Ovary (tissue), 9 donors: Measurements from ENCODE around the gene MCUR1. TPM values are rescaled to one million over a fixed set of nuclear protein-coding genes. Genes with fewer than 3 reads are reported as not detected.

Experiments
- DNase-seq, 5 donors: peaks; one replicate each; pipeline ENCODE4 v3.0.0-alpha.2; 2019 to 2020
- H3K27ac ChIP-seq, 2 donors: fragments of 200-600 bp; one replicate each; pipeline versions ENCODE4 v1.5.1 to v1.8.0; 2019 to 2022
- H3K27me3 ChIP-seq: fragments of 200-600 bp; one replicate; pipeline ENCODE4 v1.8.0; 2022
- H3K36me3 ChIP-seq: fragments of 200-600 bp; sonication (generic); one replicate; pipeline ENCODE4 v1.5.1; 2019
- H3K4me1 ChIP-seq: one replicate; pipeline ENCODE4 v1.8.1; 2013; ENCODE audit warnings: mild to moderate bottlenecking, moderate library complexity; ENCODE audit not compliant: insufficient read depth
- H3K4me3 ChIP-seq: fragments of 200-600 bp; sonication (generic); one replicate; pipeline ENCODE4 v1.5.1; 2017
- H3K9me3 ChIP-seq, 2 donors: fragments of 200-600 bp in 1 of 2; sonication (generic) in 1 of 2; one replicate each; pipeline versions ENCODE4 v1.5.1 to v1.8.1; 2013 to 2019; ENCODE audit warnings: mild to moderate bottlenecking in 1 of 2, moderate library complexity in 1 of 2
- CTCF ChIP-seq, 3 donors: fragments of 450-650 bp in 2 of 3; fragments of 200-600 bp in 1 of 3; IDR thresholded peaks; one replicate each; pipeline versions ENCODE4 v1.5.1 to v1.8.0; 2016 to 2022; ENCODE audit warnings: antibody characterized with exemption in 3 of 3, mild to moderate bottlenecking in 1 of 3
- EP300 ChIP-seq: sonication (generic); formaldehyde crosslinking; IDR thresholded peaks from one replicate; pipeline ENCODE4 v1.6.1; 2017; ENCODE audit warnings: antibody characterized with exemption
- POLR2A ChIP-seq: fragments of 450-650 bp; IDR thresholded peaks from one replicate; pipeline ENCODE4 v1.6.1; 2017; ENCODE audit warnings: antibody characterized with exemption, mild to moderate bottlenecking, moderate library complexity
- WGBS, 3 donors: extraction: QIAGEN DNeasy Blood & Tissue Kit in 1 of 3; methylation state at CpG; one replicate each; pipeline versions ENCODE4 v1.1.5 to v1.1.7; 2013 to 2017; 5-methylcytosine and 5-hydroxymethylcytosine counted together
- intact Hi-C, 4 donors: fragments of 100-400 bp; cut with DNase I; formaldehyde crosslinking; loops; one replicate each; pipeline versions ENCODE4 v1.11.0 to v1.15.1; 2022 to 2023
- polyA plus RNA-seq, 2 donors: library from polyadenylated mRNA; stranded (reverse); fragments of 200-250 nt in 1 of 2; fragments of 350-450 nt in 1 of 2; fragmentation: Illumina TruSeq in 1 of 2; extraction: RNeasy Lipid Tissue Mini Kit (QIAGEN cat#74804) in 1 of 2; gene quantifications; one replicate each; pipeline ENCODE4 v1.2.3, GENCODE V29; 2013 to 2014
- total RNA-seq, 7 donors: library from RNA; depleted of rRNA in 2 of 7; stranded (reverse); fragments of >200 nt in 2 of 7; fragmentation: NEBNext Ultra II Directional in 3 of 7; extraction: Animal tissue kit (Norgen Biotek cat#: 25700) in 3 of 7; gene quantifications; one replicate each; pipeline versions ENCODE4 v1.1.0 to v1.2.4, GENCODE V29; 2016 to 2023
- donor health status: DM: no; HTN: no; CAD: no; lungs with moderate emphysema.
- donor health status: DM: no; HTN: no; CAD: no.
- donor health status: Bipolar disorder and iron deficiency.
- donor health status: DM: yes; HTN: yes; CAD: no.
- donor health status: DM: no; HTN: no; CAD: no.
- donor health status: DM: yes; HTN: yes; CAD: no.

MCUR1 gene
- total and polyA plus RNA-seq, 9 donors, result 5.1 to 20.0 (median 9.3) TPM

- H3K27ac ChIP-seq, result no peak overlapping the region
Observed at GRCh38 chr6:13807696-13808095, 6.7 kb downstream of the MCUR1 start.

GRCh38 chr6:13803581-13803980 lies 10.8 kb downstream of the MCUR1 start:
- no peak overlapping the region for H3K4me3 ChIP-seq
- no peaks in the 10 kb centered on the region for H3K4me1 ChIP-seq
- intact Hi-C loops, result no loop called here
- no peak overlapping the region for H3K27ac ChIP-seq
- H3K9me3 ChIP-seq, result no peaks in the 10 kb centered on the region
- H3K27me3 ChIP-seq, result no peaks in the 10 kb centered on the region
- TF ChIP-seq CTCF (IDR thresholded peaks at IDR 0.05), result no peak
- TF ChIP-seq POLR2A, result no peak
- no peak for TF ChIP-seq EP300
- 80 to 89% (median 85%) methylated on average over 4 of the region's 4 CpGs for WGBS, 3 donors
- no peaks in the 10 kb centered on the region for H3K36me3 ChIP-seq
- DNase-seq, result no peak

More at GRCh38 chr6:13807696-13808095, 6.7 kb downstream of the MCUR1 start:
- Histone ChIP-seq H3K4me1 (peaks cover 8% of the 10 kb centered on the region), H3K27me3 (no peaks in the 10 kb centered on the region), H3K4me3 (no peak overlapping the region), H3K9me3 (no peaks in the 10 kb centered on the region), H3K36me3 (no peaks in the 10 kb centered on the region)
- no peak for TF ChIP-seq CTCF (IDR thresholded peaks at IDR 0.05)
- no peak for TF ChIP-seq POLR2A
- TF ChIP-seq EP300, result no peak
- WGBS, 3 donors, result 77 to 91% (median 86%) methylated on average over 4 of the region's 4 CpGs
- intact Hi-C loops, result no loop called here
- DNase-seq, result no peak

- WGBS, 3 donors, result 74 to 91% (median 81%) methylated on average over 3 of the region's 3 CpGs
- no peak overlapping the region for H3K4me3 ChIP-seq
- no peaks in the 10 kb centered on the region for H3K9me3 ChIP-seq
- H3K27me3 ChIP-seq, result no peaks in the 10 kb centered on the region
- DNase-seq, result no peak
- H3K27ac ChIP-seq, result no peak overlapping the region
- H3K36me3 ChIP-seq, result no peaks in the 10 kb centered on the region
- no peak for TF ChIP-seq EP300
- intact Hi-C loops, result no loop called here
- no peaks in the 10 kb centered on the region for H3K4me1 ChIP-seq
Observed at GRCh38 chr6:13800615-13801014, 13.7 kb downstream of the MCUR1 start.

GRCh38 chr6:13796781-13797180 lies 17.6 kb downstream of the MCUR1 start:
- DNase-seq, result no peak
- no peaks in the 10 kb centered on the region for H3K4me1 ChIP-seq
- intact Hi-C loops, result loop anchor here in 2 of 4 donors (10.0 kb wide), 2 partner anchors 182 to 268 kb away; partner anchors contain the start of gene NOL7 (in 1 of the 2)
- no peaks in the 10 kb centered on the region for H3K27me3 ChIP-seq
- no peak overlapping the region for H3K27ac ChIP-seq
- TF ChIP-seq CTCF (IDR thresholded peaks at IDR 0.05), result no peak
- TF ChIP-seq POLR2A, result no peak
- TF ChIP-seq EP300, result no peak
- H3K36me3 ChIP-seq, result no peaks in the 10 kb centered on the region
- no peak overlapping the region for H3K4me3 ChIP-seq
- no peaks in the 10 kb centered on the region for H3K9me3 ChIP-seq
- WGBS, 3 donors, result 76 to 85% (median 77%) methylated on average over 1 of the region's 1 CpG

GRCh38 chr6:13795041-13795750 lies 19.2 kb downstream of the MCUR1 start:
- H3K4me3 ChIP-seq, result no peak overlapping the region
- no peaks in the 10 kb centered on the region for H3K27me3 ChIP-seq
- no peak overlapping the region for H3K27ac ChIP-seq
- no peaks in the 10 kb centered on the region for H3K36me3 ChIP-seq
- TF ChIP-seq EP300 (no peak), POLR2A (no peak), CTCF (IDR thresholded peaks at IDR 0.05) (peak; percentile 65 to 81 (median 67))
- intact Hi-C loops, result loop anchor here in 2 of 4 donors (10.0 kb wide), 2 partner anchors 180 to 270 kb away; partner anchors contain the start of gene NOL7 (in 1 of the 2)
- WGBS, 3 donors, result 43 to 45% (median 44%) methylated on average over 8 of the region's 8 CpGs
- no peaks in the 10 kb centered on the region for H3K9me3 ChIP-seq
- peak; percentile 73 to 87 (median 85) for DNase-seq
- no peaks in the 10 kb centered on the region for H3K4me1 ChIP-seq
